NCI-H2029 (cell line): ENCODE measurements around the gene PROK1.
"Not testable (repeated sequence)": the region's sequence is repeated elsewhere in the genome, so short reads cannot be mapped to it uniquely, and the experiment has no call there.

Source experiments
- DNase-seq: peaks from one replicate; lab custom pipeline; 2025; lab: John Stamatoyannopoulos, UW

Gene PROK1

DNA sequence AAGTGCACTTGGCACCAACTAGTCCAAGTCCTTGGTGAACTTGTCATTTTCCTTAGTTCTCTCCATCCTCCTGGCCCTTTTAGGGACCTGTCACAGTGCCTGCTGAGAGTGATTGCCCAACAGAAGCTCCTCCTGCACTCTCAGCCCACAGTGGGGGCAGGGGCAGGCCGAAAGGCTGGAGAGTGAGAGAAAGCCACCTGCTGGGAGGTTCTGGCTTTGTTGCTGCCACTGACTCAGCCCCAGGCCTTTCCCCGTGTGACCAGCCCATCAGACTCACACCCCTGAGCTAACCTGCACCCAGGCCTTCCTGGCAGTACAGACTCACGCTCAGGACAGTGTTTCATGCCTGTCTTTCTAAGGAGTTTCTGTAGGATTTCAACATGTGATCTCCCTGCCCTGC, 17.1 kb upstream of the PROK1 start:
- no peak for DNase-seq

- no peak for DNase-seq
Measured at GRCh38 chr1:110434946-110435345, 16.0 kb upstream of the PROK1 start.

DNA sequence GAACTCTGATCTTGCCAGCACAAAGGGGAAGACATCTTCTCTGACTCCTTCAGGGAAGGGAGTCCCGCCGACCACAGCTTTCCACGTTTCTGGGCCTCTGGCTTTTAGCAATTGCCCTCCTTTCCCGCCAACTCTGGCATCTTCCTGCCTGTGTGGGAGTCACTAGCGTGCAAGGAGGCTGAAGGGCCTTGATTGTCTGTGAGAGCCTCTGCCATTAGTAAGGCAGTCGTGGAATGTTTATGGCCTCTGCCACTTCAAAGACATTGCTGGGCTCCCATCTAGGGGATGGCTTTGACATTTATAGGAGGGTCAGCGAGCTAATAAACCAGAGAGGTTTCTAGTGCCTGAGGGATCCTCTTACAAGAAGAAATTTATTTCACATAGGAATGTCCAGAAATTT, 14.3 kb upstream of the PROK1 start:
- DNase-seq = no peak

GRCh38 chr1:110437645-110438299, 13.2 kb upstream of the PROK1 start:
- DNase-seq = not testable (repeated sequence)

- no peak for DNase-seq
Measured at GRCh38 chr1:110438893-110439292, 12.1 kb upstream of the PROK1 start.

DNA sequence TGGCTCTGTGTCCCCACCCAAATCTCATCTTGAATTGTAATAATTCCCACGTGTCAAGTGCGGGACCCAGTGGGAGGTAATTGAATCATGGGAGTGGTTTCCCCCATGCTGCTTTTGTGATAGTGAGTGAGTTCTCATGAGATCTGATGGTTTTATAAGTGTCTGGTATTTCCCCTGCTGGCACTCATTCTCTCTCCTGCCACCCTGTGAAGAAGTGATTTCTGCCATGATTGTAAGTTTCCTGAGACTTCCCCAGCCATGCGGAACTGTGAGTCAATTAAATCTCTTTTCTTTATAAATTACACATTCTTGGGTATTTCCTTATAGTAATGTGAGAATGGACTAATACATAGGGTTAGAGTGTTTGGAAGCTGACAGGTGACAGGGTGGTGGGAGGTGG, 11.1 kb upstream of the PROK1 start:
- DNase-seq = not testable (repeated sequence)

DNA sequence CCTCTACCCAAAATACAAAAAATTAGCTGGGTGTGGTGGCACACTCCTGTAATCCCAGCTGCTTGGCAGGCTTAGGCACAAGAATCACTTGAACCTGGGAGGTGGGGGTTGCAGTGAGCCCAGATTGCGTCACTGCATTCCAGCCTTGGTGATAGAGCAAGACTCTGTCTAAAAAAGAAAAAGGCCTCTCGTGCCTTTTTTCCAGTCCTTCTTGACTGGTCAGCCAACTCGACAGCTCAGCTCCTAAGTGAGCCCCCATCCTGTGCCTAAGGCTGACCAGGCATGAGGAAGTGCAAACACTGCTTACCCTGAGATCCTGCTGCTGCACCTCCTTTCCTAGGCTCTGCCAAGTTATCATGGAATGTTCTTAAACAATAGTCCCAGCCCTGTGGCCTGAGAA, 10.1 kb upstream of the PROK1 start:
- DNase-seq = no peak

GRCh38 chr1:110441888-110442287, 9.1 kb upstream of the PROK1 start:
- DNase-seq = no peak

- DNase-seq = no peak
Measured at GRCh38 chr1:110443451-110443850, 7.5 kb upstream of the PROK1 start.

DNA sequence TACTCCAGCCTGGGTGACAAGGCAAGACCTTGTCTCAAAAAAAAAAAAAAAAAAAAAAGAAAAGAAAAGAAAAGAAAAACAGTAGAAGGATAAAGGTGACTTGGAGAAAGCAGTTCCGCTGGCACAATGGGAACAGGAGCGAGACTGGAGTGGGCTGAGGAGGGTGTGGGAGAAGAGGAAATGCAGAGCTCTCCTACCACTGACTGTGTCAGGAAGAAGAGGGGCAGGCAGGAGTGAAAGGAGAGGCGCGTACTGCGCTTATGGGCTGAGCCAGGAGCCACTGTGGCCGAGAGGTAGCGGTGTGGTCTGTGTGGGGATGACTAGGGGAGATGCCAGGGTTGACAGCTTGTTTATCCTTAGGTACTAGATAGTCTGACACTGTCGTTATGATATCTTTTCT, 6.4 kb upstream of the PROK1 start:
- DNase-seq = no peak

- DNase-seq = no peak
Measured at GRCh38 chr1:110449661-110450651, 993 bp upstream of the PROK1 start.

- no peak for DNase-seq
Measured at GRCh38 chr1:110452330-110452729, 1.4 kb downstream of the PROK1 start.

DNA sequence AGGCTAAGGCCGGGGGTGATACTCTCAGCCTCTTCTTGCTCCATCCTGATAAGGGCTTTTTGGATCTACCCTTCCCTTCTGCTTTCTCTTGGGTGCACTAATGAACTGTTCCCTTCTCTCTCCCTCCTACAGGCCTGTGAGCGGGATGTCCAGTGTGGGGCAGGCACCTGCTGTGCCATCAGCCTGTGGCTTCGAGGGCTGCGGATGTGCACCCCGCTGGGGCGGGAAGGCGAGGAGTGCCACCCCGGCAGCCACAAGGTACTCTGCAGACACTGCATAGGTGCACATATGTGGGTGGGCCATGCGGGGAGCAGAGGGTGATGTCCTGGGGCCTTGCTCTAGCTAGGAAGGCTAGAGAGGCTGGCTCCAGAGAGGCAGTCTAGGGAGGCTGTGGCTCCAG, 2.9 kb downstream of the PROK1 start:
- no peak for DNase-seq

- no peak for DNase-seq
Measured at GRCh38 chr1:110454328-110454727, 3.4 kb downstream of the PROK1 start.

DNA sequence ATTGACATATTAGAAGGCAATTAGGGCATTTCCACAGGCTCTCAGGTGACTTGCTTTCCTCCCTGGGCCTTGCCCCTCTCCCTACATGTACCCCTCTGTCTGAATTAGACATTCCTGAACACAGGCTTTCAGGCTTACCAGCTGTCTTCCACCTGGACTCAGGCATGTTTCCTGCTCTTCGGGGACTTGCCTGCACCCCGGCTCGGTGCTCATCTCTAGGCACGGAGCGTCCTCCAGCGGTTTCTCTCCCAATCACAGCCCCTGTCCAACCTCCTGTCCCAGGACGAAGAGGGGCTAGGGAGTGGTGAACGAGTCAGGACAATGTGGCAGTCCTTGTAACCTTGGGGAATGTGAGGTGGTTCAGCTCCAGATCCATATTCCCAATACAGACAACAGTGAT, 4.2 kb downstream of the PROK1 start:
- DNase-seq = no peak

- DNase-seq = no peak
Measured at GRCh38 chr1:110457206-110457605, 6.3 kb downstream of the PROK1 start.

- peak; percentile 55 for DNase-seq
Measured at GRCh38 chr1:110460253-110461220, 9.6 kb downstream of the PROK1 start.

GRCh38 chr1:110462093-110462492, 11.1 kb downstream of the PROK1 start:
- DNase-seq = no peak

- DNase-seq = no peak
Measured at GRCh38 chr1:110462964-110463363, 12.0 kb downstream of the PROK1 start.

DNA sequence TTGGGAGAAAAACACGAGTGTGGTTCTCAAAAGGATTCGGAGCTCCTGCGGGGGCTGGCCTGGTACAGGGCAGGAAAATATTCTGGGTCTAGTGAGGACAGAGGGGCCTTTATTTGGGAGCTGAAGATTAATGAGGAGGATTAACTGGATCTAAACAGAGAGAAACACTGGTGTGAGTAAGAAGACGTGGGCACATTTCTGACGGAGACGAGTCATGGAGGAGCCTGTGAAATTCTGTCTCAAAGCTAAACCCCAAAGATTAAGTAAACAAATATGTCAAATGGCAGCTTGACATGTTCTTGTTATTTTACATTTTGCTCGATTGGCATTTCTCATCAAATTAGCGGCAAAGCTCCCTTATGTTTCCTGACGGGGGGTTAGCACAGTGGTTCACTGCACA, 12.8 kb downstream of the PROK1 start:
- DNase-seq = no peak

- DNase-seq = no peak
Measured at GRCh38 chr1:110464340-110464739, 13.4 kb downstream of the PROK1 start.
